ENCODE data around the gene ZNF616. TPM values are rescaled to one million over a fixed set of nuclear protein-coding genes. Genes with fewer than 3 reads are reported as not detected.
A peak's percentile ranks its signal among the peaks of the same experiment; 100 is the strongest.

Gene ZNF616
- polyA plus RNA-seq, 1 of the 3 experiments (the other 2 are of a cell fraction), result 1.5 TPM

GRCh38 chr19:52138983-52139251 is 821 bp downstream of the ZNF616 start:
- Histone ChIP-seq H3K4me3 (ENCODE audit: low read depth in 2 of 2, low read length in 1 of 2) (peak overlapping the region; percentile 82 to 99), H3K79me2 (ENCODE audit: insufficient read depth) (peaks cover 46% of the 10 kb centered on the region), H3K9me3 (peaks cover 5% of the 10 kb centered on the region; the same call in 1 of the 2 replicates), H3K4me1 (ENCODE audit: control insufficient read depth in 1 of 2, insufficient read depth in 2 of 2, low read depth in 1 of 2, low read length in 1 of 2) (peaks cover 0 to 9% of the 10 kb centered on the region in 2 experiments; a peak in 2 of 4 replicates), H3K27ac (ENCODE audit: low read depth in 2 of 2, low read length in 1 of 2) (peak overlapping the region; percentile 92 to 97), H3K9ac (peak overlapping the region; percentile 88), H3F3A (replicated peaks; ENCODE audit: insufficient read depth) (peaks cover 13% of the 10 kb centered on the region), H2AFZ (ENCODE audit: low read depth) (peak overlapping the region; percentile 100), H4K20me1 (ENCODE audit: insufficient read depth) (no peaks in the 10 kb centered on the region), H3K9me2 (no peaks in the 10 kb centered on the region), H3K36me3 (replicated peaks in 1 of 2; ENCODE audit: control insufficient read depth in 1 of 2, insufficient read depth in 2 of 2, low read length in 1 of 2) (peaks cover 0 to 21% of the 10 kb centered on the region in 2 experiments), H3K27me3 (ENCODE audit: insufficient read depth) (no peaks in the 10 kb centered on the region), H3K4me2 (peak overlapping the region; percentile 96)
- TF ChIP-seq EP300 (IDR thresholded peaks at IDR 0.05; ENCODE audit: borderline replicate concordance in 1 of 2, low read depth in 1 of 2, low read length in 1 of 2), result 0 out of 4 replicates have a peak, but pooled peaks of 1 of the 2 experiments have one; percentile 2
- no peak for TF ChIP-seq CHD2 (IDR thresholded peaks at IDR 0.05; ENCODE audit: low read length, partially characterized antibody)
- peak; percentile 13; the same call in 1 of the 2 replicates for TF ChIP-seq MAX (IDR thresholded peaks at IDR 0.05; ENCODE audit: low read depth)
- 4% methylated on average over 7 of the region's 7 CpGs for WGBS (ENCODE audit: low lambda C conversion rate)
- ChIA-PET POLR2A (interaction anchor here (0.6 to 2.2 kb wide), 3 partner anchors 34 to 51 kb away, joined by 3 to 10 read pairs (median 4); partner anchors contain the start of gene PPP2R1A), CTCF (interaction anchor here (0.6 to 2.8 kb wide), 8 partner anchors 9 to 721 kb away, joined by 3 to 20 read pairs (median 4); partner anchors contain the start of genes PPP2R1A and SIGLEC10)
- no peak for DNase-seq

- H3K27ac ChIP-seq (ENCODE audit: low read depth in 2 of 2, low read length in 1 of 2), result peak overlapping the region; percentile 92 to 97
These were observed 1.3 kb downstream of the ZNF616 start for GRCh38 chr19:52138278-52138982.

More at GRCh38 chr19:52138278-52138982, 1.3 kb downstream of the ZNF616 start:
- Histone ChIP-seq H4K20me1 (ENCODE audit: insufficient read depth) (no peaks in the 10 kb centered on the region), H3F3A (replicated peaks; ENCODE audit: insufficient read depth) (peaks cover 13% of the 10 kb centered on the region), H3K79me2 (ENCODE audit: insufficient read depth) (peaks cover 51% of the 10 kb centered on the region), H3K4me1 (ENCODE audit: control insufficient read depth in 1 of 2, insufficient read depth in 2 of 2, low read depth in 1 of 2, low read length in 1 of 2) (peaks cover 0 to 9% of the 10 kb centered on the region in 2 experiments; a peak in 2 of 4 replicates), H3K9me3 (peaks cover 5% of the 10 kb centered on the region; the same call in 1 of the 2 replicates), H3K9me2 (no peaks in the 10 kb centered on the region), H3K4me3 (ENCODE audit: low read depth in 2 of 2, low read length in 1 of 2) (peak overlapping the region; percentile 82 to 99), H3K27me3 (ENCODE audit: insufficient read depth) (no peaks in the 10 kb centered on the region), H3K9ac (peak overlapping the region; percentile 88), H2AFZ (ENCODE audit: low read depth) (peak overlapping the region; percentile 100), H3K36me3 (replicated peaks in 1 of 2; ENCODE audit: control insufficient read depth in 1 of 2, insufficient read depth in 2 of 2, low read length in 1 of 2) (peaks cover 0 to 21% of the 10 kb centered on the region in 2 experiments), H3K4me2 (peak overlapping the region; percentile 96)
- no peak for TF ChIP-seq GATA2 (CRISPR knock-in tag; IDR thresholded peaks at IDR 0.05)
- TF ChIP-seq FOXJ3 (CRISPR knock-in tag; IDR thresholded peaks at IDR 0.05), result no peak
- no peak for TF ChIP-seq SMC3 (IDR thresholded peaks at IDR 0.05; ENCODE audit: low read depth, low read length)
- no peak for TF ChIP-seq JUND (IDR thresholded peaks at IDR 0.05)
- no peak for TF ChIP-seq RXRA (IDR thresholded peaks at IDR 0.05; ENCODE audit: borderline replicate concordance, low read depth)
- no peak for TF ChIP-seq REST (IDR thresholded peaks at IDR 0.05; ENCODE audit: low read depth, low read length)
- no peak for TF ChIP-seq USF2 (IDR thresholded peaks at IDR 0.05; ENCODE audit: borderline replicate concordance, low read depth, low read length)
- no peak for TF ChIP-seq RAD21 (IDR thresholded peaks at IDR 0.05; ENCODE audit: low read length)
- TF ChIP-seq CTCF (IDR thresholded peaks at IDR 0.05), result no peak
- TF ChIP-seq MAX (IDR thresholded peaks at IDR 0.05; ENCODE audit: low read depth), result peak; percentile 94
- TF ChIP-seq POLR2AphosphoS5 (IDR thresholded peaks at IDR 0.05; ENCODE audit: low read depth, low read length), result no peak
- TF ChIP-seq EZH2phosphoT487 (IDR thresholded peaks at IDR 0.05; ENCODE audit: borderline replicate concordance, low read depth), result no peak
- TF ChIP-seq USF1 (IDR thresholded peaks at IDR 0.05; ENCODE audit: borderline replicate concordance, low read depth), result peak; percentile 52; the same call in 1 of the 2 replicates
- no peak for TF ChIP-seq FOSL2 (IDR thresholded peaks at IDR 0.05; ENCODE audit: borderline replicate concordance, low read depth)
- TF ChIP-seq MXI1 (IDR thresholded peaks at IDR 0.05; ENCODE audit: low read depth, low read length), result peak; percentile 98
- peak; percentile 61 for DNase-seq
- ChIA-PET CTCF (interaction anchor here (0.6 to 2.8 kb wide), 7 partner anchors 8 to 721 kb away, joined by 3 to 20 read pairs (median 5); partner anchors contain the start of genes PPP2R1A and SIGLEC10), POLR2A (interaction anchor here (0.6 to 2.2 kb wide), 3 partner anchors 33 to 52 kb away, joined by 3 to 10 read pairs (median 4); partner anchors contain the start of gene PPP2R1A)
- WGBS (ENCODE audit: low lambda C conversion rate), result 13% methylated on average over 14 of the region's 14 CpGs

Data from SK-N-SH (cell line).